Measurements from ENCODE around the gene PLA2G4B. TPM values are rescaled to one million over a fixed set of nuclear protein-coding genes. Genes with fewer than 3 reads are reported as not detected.

PLA2G4B gene
- total RNA-seq, 1 experiment from 2014 or later: 4.7 TPM

GRCh38 chr15:41797201-41797944 lies 41.3 kb upstream of the PLA2G4B start:
- Histone ChIP-seq H3K4me3 (ENCODE audit: low read depth in 2 of 2, low read length in 2 of 2) (no peak overlapping the region), H3K27me3 (ENCODE audit: control insufficient read depth, insufficient read depth, low read length) (no peaks in the 10 kb centered on the region), H3K4me1 (ENCODE audit: control insufficient read depth, insufficient read depth, low read length) (peaks cover 2% of the 10 kb centered on the region), H3K9me3 (ENCODE audit: control insufficient read depth, insufficient read depth, low read depth, low read length) (no peaks in the 10 kb centered on the region), H3K27ac (ENCODE audit: low read length) (no peak overlapping the region), H3K36me3 (ENCODE audit: control insufficient read depth, insufficient read depth, low read length) (no peaks in the 10 kb centered on the region; the same call in 1 of the 2 replicates)
- ChIA-PET CTCF (no interaction called here), POLR2A (interaction anchor here (0.7 kb wide), 1 partner anchor 19 kb away, joined by 10 read pairs; no protein-coding TSS in a partner anchor)
- ATAC-seq (no peak), DNase-seq (ENCODE audit: low read depth, low spot score) (no peak)
- no TSS peak for BruUV-seq (replicated peaks)
- in situ Hi-C loops (cut with HindIII; ENCODE audit: low pct_unique_long_range_greater_than_20kb, low sequenced_read_pairs): no loop called here
- TF ChIP-seq POLR2AphosphoS5 (IDR thresholded peaks at IDR 0.05; ENCODE audit: low read depth, low read length): no peak
- no peak for TF ChIP-seq TCF7L2 (IDR thresholded peaks at IDR 0.05; ENCODE audit: low read depth, low read length)
- TF ChIP-seq SIN3A (IDR thresholded peaks at IDR 0.05; ENCODE audit: borderline replicate concordance, insufficient read depth, low read depth, low read length): no peak
- no peak for TF ChIP-seq REST (IDR thresholded peaks at IDR 0.05; ENCODE audit: insufficient read depth in 1 of 2, low read depth in 2 of 2, low read length in 1 of 2)
- no peak for TF ChIP-seq CTCF (IDR thresholded peaks at IDR 0.05)
- intact Hi-C loops (cut with micrococcal nuclease; ENCODE audit: unreplicated experiment): no loop called here

GRCh38 chr15:41798607-41799487 lies 39.8 kb upstream of the PLA2G4B start:
- intact Hi-C loops (cut with micrococcal nuclease; ENCODE audit: unreplicated experiment): no loop called here
- POLR2A ChIA-PET: interaction anchor here (0.6 kb wide), 1 partner anchor 63 kb away, joined by 4 read pairs; no protein-coding TSS in a partner anchor
- CTCF ChIA-PET: no interaction called here
- no peak overlapping the region for H3K4me3 ChIP-seq (ENCODE audit: low read depth in 2 of 2, low read length in 2 of 2)
- DNase-seq (ENCODE audit: low read depth, low spot score): no peak
- H3K36me3 ChIP-seq (ENCODE audit: control insufficient read depth, insufficient read depth, low read length): no peaks in the 10 kb centered on the region; the same call in 1 of the 2 replicates
- H3K9me3 ChIP-seq (ENCODE audit: control insufficient read depth, insufficient read depth, low read depth, low read length): no peaks in the 10 kb centered on the region
- no TSS peak for BruUV-seq (replicated peaks)
- no peaks in the 10 kb centered on the region for H3K27me3 ChIP-seq (ENCODE audit: control insufficient read depth, insufficient read depth, low read length)
- ATAC-seq: peak; percentile 51; the same call in 1 of the 2 replicates
- no peak overlapping the region for H3K27ac ChIP-seq (ENCODE audit: low read length)
- TF ChIP-seq POLR2AphosphoS5 (IDR thresholded peaks at IDR 0.05; ENCODE audit: low read depth, low read length) (no peak), TCF7L2 (IDR thresholded peaks at IDR 0.05; ENCODE audit: low read depth, low read length) (no peak), REST (IDR thresholded peaks at IDR 0.05; ENCODE audit: insufficient read depth in 1 of 2, low read depth in 2 of 2, low read length in 1 of 2) (no peak), SIN3A (IDR thresholded peaks at IDR 0.05; ENCODE audit: borderline replicate concordance, insufficient read depth, low read depth, low read length) (no peak)
- in situ Hi-C loops (cut with HindIII; ENCODE audit: low pct_unique_long_range_greater_than_20kb, low sequenced_read_pairs): no loop called here
- H3K4me1 ChIP-seq (ENCODE audit: control insufficient read depth, insufficient read depth, low read length): peaks cover 2% of the 10 kb centered on the region
